ENCODE results near the gene OR2W1.

Gene OR2W1, protein sequence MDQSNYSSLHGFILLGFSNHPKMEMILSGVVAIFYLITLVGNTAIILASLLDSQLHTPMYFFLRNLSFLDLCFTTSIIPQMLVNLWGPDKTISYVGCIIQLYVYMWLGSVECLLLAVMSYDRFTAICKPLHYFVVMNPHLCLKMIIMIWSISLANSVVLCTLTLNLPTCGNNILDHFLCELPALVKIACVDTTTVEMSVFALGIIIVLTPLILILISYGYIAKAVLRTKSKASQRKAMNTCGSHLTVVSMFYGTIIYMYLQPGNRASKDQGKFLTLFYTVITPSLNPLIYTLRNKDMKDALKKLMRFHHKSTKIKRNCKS

DNA sequence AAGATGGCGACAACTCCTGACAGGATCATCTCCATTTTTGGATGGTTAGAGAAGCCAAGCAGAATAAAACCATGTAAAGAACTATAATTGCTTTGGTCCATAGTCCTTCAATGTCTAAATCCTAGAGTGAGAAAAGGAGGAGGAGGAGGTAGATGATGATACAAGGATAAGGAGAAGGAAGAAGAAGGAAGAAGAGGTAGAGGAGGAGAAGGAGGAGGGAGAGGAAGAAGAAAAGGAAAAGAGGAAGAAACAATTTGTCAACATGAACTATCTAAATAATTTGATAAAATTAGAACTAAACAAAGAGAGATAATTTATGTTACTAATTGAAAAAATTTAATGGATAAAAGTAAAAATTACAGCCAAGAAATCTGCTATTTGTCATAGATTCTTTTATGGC lies at the start of gene OR2W1:
OR2W1 (minus strand) TSS at position 101 of the 400 bp plus-strand sequence; CDS start at position 101, 0 bp downstream.
- DNase-seq (ENCODE audit: low read depth, low spot score): no peak

DNA sequence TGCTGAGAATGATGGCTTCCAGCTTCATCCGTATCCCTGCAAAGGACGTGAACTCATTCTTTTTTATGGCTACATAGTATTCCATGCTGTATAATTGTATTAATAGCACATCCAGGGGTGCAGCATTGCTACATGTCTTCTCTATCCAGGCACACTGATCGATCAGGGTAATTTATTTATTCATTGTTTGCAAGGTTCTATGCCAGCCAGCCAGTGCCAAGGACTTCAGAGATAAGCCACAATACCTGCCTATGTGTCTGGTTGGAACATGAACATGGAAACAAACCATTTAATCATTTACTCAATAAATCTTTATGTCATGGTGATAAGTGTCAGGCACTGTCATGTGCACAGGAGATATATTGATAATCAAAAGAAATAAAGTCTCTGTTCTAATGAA lies 48.0 kb upstream of the OR2W1 start:
- no peak for DNase-seq (ENCODE audit: low read depth, low spot score)

DNA sequence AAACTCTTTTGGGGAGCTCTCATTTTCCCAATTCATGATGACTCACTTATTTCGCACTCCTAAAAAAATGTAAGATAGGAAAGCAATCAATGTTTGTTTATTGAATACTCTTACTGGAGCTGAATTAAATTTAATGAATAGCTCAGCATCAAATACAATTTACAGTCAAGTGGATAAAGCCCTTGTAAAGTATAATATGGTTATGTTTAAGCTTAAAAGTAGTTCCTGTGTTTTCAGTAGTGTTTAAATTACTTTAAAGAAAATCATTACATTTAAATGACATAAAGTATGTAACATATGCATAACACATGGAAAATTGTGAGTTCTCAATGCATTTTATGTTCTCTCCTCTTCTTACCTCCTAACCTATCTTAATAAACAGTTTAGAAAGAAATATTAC lies 42.2 kb upstream of the OR2W1 start, which contains the start of gene OR2B3:
OR2B3 (minus strand) TSS at position 101 of the 400 bp plus-strand sequence; CDS start at position 36, 65 bp downstream.
- no peak for DNase-seq (ENCODE audit: low read depth, low spot score)

DNA sequence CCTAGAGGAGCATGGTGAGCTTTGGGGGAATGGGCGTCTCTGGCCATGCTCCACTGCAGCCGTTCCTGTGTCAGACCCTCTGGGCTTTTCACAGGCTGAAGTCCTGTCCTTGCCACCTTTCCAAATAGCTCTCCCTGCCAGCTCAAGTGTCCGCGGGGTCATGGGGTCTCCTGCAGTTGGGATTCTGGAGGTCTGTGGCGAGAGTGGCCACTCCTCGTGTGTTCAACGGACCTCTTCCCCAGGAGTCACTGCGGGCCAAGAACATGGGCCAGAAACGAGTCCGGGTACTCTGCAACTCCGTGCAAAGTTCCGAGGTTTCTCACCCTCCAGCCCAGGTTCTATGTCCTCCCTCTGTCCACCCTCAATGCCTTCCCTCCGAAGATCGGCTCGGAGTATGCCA lies 37.5 kb upstream of the OR2W1 start:
- no peak for DNase-seq (ENCODE audit: low read depth, low spot score)

DNA sequence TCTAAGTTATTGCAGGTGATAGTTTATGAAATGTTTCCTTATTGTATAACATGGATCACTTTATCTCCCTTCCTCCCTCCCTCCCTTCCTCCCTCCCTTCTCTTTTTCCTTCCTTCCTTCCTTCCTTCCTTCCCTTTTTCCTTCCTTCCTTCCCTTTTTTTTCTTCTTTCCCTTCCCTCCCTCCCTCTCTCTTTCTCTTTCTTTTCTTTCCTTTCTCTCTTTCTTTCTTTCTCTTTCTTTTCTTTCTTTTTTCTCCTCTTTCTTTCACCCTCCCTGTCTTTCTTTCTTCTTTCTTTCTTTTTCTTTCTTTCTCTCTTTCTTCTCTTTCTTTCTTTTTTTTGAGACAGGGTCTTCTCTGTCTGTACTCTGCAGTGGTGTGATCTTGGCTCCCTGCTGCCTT lies 36.3 kb upstream of the OR2W1 start:
- DNase-seq (ENCODE audit: low read depth, low spot score): no peak

DNA sequence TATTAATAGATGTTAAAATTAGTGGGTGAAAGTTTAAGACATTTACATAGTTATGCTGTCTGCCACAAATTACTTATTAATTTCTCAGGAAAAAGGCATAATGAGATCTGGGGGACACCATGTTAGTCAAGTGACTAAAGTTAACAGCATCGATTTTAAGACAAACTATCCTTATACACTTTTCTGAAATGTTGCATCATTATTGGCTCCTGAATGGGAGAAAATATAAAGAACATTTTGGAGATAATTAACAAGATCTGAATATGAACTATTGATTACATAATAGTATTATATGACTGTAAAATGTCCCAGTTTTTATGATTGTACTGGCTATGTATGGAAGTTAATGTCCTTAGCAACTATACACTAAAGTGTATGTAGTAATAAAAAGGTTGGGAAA lies 34.2 kb upstream of the OR2W1 start:
- no peak for DNase-seq (ENCODE audit: low read depth, low spot score)

DNA sequence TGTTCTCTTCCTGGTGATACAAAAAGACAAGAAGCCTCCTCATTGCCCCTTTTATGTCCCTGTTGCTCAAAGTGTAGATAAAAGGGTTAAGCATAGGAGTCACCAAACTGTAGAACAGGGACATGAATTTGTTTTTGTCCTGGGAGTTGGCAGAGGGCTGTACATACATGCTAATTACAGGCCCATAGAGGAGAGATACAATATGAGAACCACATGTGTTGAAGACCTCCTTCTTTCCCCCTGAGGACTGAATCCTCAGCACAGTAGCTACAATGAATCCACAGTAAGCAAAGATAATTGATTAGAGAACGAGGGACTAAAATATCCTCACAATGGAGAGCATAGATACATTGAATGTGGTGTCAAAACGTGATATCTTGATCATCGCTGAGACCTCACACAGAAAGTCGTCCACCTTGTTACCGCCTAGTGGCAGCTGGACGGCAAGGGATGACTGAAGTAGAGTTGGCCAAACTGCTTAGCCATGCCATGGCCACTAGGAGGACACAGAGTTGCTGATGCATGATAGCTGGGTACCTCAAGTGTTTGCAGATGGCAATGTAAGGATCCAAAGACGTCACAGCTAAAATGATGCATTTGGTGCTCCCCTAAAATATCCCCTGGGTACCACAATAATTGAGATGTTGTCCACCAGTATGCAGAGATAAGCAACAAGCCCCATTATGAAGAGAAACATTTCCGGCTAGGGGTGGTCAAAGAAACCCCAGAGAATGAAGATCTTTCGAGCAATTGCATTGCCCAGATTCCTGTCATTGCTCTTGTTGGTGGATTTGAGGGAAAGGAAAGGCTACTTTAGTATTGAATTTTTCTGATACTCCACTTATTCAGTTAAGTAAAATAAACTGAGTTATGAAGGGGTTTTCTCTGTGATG lies 27.1 kb upstream of the OR2W1 start:
- DNase-seq (ENCODE audit: low read depth, low spot score): no peak

DNA sequence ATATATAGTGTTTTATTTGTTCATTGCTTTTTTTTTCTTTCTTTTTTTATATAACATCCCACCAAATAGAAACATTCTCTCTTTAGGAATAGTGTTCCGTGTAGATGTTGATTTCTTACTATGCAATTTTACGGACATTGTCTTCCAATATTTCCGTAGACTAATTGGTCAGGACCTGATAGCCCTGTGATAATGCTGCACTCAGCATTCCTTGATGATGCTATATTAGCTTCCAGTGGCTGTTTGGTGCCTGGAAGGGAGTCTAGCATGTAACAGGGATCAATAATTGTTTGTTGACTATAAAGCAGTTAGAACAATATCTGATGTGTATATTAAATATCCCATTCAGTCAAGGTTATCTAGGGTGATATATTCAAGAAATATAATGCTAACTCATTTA lies 6.7 kb upstream of the OR2W1 start:
- DNase-seq (ENCODE audit: low read depth, low spot score): no peak

DNA sequence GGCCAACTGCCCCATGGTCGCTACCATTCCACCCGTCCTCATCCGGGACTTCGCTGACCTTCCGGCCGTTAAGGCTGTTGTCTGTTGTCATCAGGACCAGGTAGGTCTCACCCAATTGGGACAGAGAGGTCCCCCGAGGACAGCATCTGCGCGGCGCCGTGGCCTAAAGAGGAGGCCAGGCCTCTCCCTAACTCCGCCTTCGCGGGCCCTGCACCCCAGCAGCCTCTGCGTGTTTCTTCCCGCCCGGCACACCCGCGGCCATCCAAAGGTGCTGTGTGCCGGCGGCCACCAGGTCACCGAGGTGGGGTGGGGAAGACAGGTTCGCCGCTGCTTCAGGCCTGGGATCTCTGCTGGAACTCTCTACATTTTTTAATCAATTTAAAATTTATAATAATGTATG lies 9.0 kb downstream of the OR2W1 start:
- DNase-seq (ENCODE audit: low read depth, low spot score): no peak

DNA sequence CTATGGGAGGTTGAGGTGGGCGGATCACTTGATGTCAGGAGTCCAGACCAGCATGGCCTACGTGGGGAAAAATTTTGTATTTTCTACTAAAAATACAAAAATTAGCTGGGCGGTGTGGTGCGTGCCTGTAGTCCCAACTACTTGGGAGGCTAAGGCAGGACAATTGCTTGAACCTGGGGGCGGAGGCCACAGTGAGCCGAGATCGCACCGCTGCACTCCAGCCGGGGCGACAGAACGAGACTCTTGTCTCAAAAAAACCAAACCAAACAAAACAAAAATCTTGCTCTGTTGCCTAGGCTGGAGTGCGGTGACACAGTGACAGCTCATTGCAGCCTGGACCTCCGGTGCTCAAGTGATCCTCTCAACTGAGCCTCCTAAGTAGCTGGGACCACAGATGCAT lies 16.2 kb downstream of the OR2W1 start:
- no peak for DNase-seq (ENCODE audit: low read depth, low spot score)

DNA sequence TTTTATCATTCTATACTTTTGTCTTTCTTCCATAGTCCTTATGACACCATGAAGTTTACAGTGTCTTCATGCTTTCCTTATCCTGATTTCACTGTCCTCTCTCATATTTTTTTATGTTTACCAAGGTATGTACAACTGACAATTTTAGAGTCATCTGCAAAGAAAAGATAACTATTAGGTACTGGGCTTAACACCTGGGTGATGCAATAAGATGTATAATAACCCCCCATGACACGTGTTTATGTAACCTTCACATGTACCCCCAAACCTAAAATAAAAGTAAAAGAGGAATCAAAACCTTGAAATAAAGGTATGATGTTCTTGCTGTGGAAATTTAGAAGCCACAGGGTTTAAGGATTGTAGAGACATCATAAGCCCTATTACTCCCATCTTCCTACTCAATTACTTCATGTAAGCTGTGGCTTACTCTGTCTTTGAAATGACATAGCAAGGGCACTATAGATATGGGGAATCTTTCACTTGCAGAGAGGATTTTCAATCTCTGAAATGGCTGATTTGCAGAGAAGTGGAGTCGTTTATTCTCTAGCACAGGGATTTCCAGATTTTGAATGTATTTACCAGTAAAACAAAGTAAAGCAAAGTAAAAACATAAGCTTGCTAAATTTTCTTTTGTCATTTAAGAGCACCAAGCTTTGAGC lies 18.9 kb downstream of the OR2W1 start:
- no peak for DNase-seq (ENCODE audit: low read depth, low spot score)

DNA sequence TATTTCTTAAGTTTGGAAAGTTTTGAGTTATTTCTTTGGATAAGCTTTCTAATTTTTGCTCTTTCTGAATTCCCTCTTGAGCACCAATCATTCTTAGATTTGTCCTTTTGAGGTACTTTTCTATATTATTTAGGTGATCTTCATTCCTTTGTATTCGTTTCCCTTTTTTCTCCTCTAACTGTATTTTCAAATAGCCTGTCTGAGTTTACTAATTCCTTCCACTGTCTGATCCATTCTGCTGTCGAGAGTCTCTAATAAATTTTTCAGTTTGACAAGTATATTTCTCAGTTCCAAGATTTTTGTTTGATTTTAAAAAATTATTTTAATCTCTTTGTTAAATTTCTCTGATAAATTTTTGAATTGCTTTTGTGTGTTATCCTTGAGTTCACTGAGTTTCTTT lies 23.5 kb downstream of the OR2W1 start:
- DNase-seq (ENCODE audit: low read depth, low spot score): no peak

DNA sequence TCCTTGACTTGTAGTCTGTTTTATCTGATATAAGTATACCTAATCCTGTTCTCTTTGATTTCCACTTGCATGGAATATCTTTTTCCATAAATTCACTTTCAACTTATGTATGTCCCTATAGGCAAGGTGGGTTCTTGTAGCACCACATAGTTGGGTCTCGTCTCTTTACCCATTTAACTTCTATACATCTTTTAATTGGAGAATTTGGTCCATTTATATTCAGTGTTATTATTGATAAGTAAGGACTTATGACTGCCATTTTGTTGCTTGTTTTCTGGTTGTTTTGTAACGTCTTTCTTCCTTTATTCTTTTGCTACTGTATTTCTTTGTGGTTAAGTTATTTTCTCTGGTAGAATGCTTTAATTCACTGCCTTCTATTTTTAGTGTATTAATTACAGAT lies 25.3 kb downstream of the OR2W1 start:
- DNase-seq (ENCODE audit: low read depth, low spot score): no peak

DNA sequence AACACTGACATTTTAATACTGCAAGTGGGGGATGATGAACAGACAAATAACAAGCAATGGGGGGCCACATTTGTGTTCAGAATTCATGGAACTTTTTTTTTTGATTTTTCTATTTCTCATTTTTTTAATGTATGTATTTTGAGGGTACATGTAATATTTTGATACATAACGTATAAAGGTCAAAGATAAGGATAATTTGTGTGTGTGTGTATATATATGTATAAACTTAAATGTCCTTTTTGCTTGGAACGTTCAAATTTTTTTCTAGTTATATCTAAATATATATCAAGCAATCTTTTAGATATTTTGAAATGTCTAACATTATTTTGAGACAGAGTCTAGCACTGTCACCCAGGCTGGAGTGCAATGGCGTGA lies 27.6 kb downstream of the OR2W1 start:
- DNase-seq (ENCODE audit: low read depth, low spot score): no peak

DNA sequence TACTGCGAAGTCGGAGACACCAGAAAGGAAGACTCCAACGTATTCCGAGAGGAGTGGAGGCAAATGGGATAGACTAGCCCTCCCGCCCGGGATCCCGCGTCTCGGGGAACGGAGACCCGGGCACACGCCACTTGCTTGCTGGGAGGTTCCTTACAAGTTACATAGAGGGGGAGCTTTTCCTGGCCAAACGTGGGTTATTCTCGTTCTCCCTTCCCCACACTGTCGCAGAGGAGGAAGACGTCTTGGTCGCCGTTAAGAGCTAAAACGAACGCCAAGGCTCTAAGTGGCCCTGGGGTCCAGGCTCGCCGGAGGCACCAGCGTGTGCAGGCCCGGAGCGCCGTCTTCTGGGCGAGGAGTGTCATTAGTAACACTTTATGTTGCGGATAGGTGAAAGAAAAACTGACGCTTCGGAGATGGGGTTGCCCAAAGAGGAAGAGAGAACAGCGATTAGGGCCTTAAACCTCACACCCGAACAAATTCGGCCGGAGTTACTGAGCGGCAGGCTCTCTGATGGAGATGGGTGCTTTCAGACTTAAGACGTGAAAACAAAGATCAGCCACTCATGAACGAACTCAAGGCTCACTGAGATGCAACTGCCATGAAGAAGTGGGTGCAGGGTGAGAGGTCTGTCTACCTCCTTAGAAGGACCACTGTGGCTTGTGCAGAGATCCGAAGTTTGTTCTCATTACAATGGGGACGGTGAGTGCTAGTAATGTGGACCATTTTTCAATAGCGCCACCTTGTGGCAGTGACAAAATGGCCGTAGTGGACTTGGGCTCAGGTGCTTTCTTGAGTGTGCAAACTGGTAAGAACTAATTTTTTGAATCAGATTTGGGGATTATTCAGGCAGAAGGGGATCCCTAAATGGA lies 28.2 kb downstream of the OR2W1 start:
- DNase-seq (ENCODE audit: low read depth, low spot score): peak; percentile 64

DNA sequence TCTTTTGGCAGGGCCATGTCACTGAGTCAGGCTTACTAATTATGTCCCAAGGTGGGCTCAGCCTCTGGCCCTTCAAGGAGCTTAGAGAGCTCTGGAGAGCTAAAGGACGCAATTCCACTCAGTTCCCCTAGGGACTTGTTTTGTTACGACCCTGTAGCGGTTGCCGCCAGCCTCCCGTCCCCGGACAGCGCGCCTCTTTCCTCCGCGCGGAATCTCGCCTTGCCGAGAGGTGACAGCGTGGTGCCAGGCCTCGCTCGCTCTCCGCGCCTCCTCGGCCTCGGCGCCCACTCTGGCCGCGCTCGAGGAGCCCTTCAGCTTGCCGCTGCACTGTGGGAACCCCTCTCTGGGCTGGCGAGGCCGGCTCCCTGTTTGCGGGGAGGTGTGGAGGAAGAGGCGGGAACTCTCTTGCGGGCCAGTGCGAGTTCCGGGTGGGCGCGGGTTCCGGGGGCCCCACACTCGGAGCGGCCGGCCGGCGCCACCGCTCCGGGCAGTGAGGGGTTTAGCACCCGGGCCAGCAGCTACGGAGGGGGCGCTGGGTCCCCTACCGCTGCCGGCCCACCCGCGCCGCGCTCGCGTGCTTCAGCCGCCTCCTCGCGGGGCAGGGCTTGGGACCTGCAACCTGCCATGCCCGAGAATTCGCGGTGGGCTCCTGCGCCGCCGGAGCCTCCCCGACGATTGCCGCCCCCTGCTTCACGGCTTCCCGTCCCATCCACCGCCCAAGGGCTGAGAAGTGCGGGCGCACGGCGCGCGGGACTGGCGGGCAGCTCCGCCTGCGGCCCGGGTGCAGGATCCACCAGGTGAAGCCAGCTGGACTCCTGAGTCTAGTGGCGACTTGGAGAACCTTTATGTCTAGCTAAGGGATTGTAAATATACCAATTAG lies 30.0 kb downstream of the OR2W1 start:
- no peak for DNase-seq (ENCODE audit: low read depth, low spot score)

DNA sequence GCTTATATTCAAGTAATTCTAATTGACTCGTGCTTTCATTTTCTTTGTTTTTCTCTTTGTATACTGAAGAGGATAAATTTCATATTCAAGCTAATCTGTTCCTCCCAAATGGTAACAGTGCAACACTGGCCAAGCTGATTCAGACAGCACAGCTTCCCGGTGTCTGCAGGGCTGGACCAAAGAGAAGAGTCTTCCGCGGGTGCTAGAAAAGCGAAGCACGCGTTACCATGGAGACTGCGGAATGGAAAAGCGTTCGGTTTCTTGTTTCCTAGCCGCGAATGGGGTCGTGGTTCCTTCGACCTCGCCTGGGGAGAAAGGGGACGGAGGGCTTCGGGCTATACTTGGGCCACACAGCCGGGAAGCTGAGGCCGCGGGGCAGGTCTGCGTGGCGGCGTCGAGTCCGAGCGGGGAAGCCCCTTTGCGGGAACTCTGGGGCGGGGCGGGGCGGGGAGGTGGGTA lies 33.7 kb downstream of the OR2W1 start:
- no peak for DNase-seq (ENCODE audit: low read depth, low spot score)

DNA sequence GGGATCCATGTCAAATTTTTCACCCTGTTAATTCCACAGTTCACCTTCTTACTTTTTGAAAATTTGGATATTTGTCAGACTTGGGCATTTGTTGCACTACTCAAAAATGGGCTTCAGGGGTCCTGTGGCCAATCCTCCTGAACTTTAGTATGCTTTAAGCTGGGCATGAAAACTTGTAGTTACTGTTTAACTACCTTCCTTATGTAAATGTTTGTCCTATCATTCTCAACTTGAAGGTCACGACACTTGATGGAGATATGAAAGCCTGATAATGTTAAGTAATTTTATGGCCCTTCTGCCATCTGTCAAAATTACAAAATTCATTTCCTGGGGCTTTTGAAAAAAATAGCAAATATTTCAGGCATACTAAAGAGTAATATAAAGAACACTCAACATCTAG lies 35.6 kb downstream of the OR2W1 start:
- no peak for DNase-seq (ENCODE audit: low read depth, low spot score)

DNA sequence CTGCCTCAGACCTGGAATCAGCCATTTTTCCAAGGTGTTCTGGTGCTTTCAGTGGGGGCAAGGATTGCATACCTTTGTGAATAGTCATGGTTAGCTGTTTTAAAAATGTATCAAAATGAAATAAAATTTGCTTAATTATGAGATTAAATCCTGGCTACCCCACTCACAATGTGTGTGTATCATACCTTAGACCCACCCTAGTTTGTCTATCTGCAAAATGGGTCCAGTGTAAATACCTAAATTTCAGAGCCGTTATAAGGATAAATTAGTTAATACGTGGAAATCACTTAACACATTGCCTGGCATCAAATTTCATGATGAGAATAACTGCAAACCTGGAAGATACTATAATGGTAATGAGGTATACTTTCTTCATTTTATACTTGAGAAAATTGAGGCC lies 36.9 kb downstream of the OR2W1 start:
- no peak for DNase-seq (ENCODE audit: low read depth, low spot score)

DNA sequence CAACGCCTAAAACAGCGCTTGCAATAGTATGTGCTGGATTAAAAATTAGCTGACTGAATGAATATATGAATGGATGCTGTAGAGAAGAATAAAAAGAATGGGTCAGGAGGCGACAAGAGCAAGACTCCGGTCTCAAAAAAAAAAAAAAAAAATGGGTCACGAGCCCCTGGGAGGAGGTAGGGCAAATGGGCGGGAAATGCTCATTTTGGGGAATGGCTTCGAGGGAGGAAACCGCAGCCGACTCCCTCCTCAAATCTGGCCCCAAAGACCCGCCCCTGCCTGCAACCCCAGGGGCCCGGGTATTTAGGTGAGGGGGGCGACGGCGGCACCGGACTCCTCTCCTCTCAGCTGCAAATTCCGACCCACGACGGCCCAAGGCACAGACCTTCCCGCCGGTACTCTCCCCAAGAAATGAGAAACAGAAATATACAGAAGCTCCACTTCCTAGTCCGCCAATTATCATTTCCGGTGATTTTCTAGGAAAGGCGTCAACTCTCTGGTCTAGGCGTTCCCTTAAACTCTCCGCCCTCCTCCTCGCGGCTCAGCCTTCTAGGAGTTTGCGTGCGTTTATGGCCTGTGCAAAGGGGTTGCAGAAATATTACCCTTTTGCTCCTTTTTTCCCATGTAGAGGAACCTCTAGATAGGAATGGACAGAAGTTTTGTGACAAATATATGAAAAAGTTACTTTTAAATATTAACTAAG lies 39.6 kb downstream of the OR2W1 start, which contains the start of gene ZNF311:
ZNF311 (minus strand) TSS at position 133 of the 703 bp plus-strand sequence. CDS start 1,361 bp downstream, outside the sequence.
- no peak for DNase-seq (ENCODE audit: low read depth, low spot score)

Measured in brain pericyte (primary cell).